ENCODE measurements around the gene PTPN2. TPM values are rescaled to one million over a fixed set of nuclear protein-coding genes. Genes with fewer than 3 reads are reported as not detected.

Gene PTPN2
- total and polyA plus RNA-seq, 2 of the 4 experiments (the other 2 are of a cell fraction): 13.2 to 30.6 TPM

- H4K5ac ChIP-seq (ENCODE audit: low read depth, low read length): no peak overlapping the region
- no peak overlapping the region for H4K8ac ChIP-seq (ENCODE audit: low read depth in 2 of 2, low read length in 2 of 2)
- H3K27me3 ChIP-seq (ENCODE audit: control insufficient read depth, insufficient read depth, low read length): no peaks in the 10 kb centered on the region
- ChIA-PET POLR2A (ENCODE audit: unreplicated experiment) (no interaction called here), CTCF (no interaction called here)
- H2BK15ac ChIP-seq (ENCODE audit: low read depth, low read length): no peak overlapping the region
- no peak for TF ChIP-seq RFX5 (IDR thresholded peaks at IDR 0.05; ENCODE audit: low read depth, low read length)
- TF ChIP-seq CEBPB (IDR thresholded peaks at IDR 0.05; ENCODE audit: low read depth, low read length): no peak
- TF ChIP-seq USF2 (IDR thresholded peaks at IDR 0.05; ENCODE audit: low read depth, low read length): no peak
- no peak for TF ChIP-seq ELK1 (IDR thresholded peaks at IDR 0.05; ENCODE audit: borderline replicate concordance, low read depth, low read length)
- TF ChIP-seq FOS (IDR thresholded peaks at IDR 0.05; ENCODE audit: low read depth, low read length): no peak
- TF ChIP-seq RAD21 (IDR thresholded peaks at IDR 0.05; ENCODE audit: low read length): no peak
- no peak for TF ChIP-seq POLR2A (IDR thresholded peaks at IDR 0.05; ENCODE audit: low read depth, low read length)
- TF ChIP-seq CTCF (conservative IDR thresholded peaks at IDR 0.05; ENCODE audit: low read depth, low read length): no peak
- TF ChIP-seq BHLHE40 (IDR thresholded peaks at IDR 0.05; ENCODE audit: low read depth, low read length): no peak
- no peak for TF ChIP-seq SMC3 (IDR thresholded peaks at IDR 0.05; ENCODE audit: low read depth, low read length)
- no peak for TF ChIP-seq MAZ (IDR thresholded peaks at IDR 0.05; ENCODE audit: borderline replicate concordance, low read depth, low read length)
- TF ChIP-seq MXI1 (IDR thresholded peaks at IDR 0.05; ENCODE audit: borderline replicate concordance, low read depth, low read length): no peak
- TF ChIP-seq CHD1 (IDR thresholded peaks at IDR 0.05; ENCODE audit: low read depth, low read length): no peak
- TF ChIP-seq NFE2L2 (IDR thresholded peaks at IDR 0.05; ENCODE audit: low read depth, low read length): no peak
- no peak for TF ChIP-seq RCOR1 (IDR thresholded peaks at IDR 0.05; ENCODE audit: insufficient replicate concordance, low read length)
- TF ChIP-seq MAFK (IDR thresholded peaks at IDR 0.05; ENCODE audit: low read depth, low read length): no peak
- no peak overlapping the region for H3K4ac ChIP-seq (ENCODE audit: low read depth, low read length)
- peak overlapping the region; percentile 5 for H2AFZ ChIP-seq (replicated peaks; ENCODE audit: low read length, poor library complexity)
- no peaks in the 10 kb centered on the region for H3K9me1 ChIP-seq (ENCODE audit: insufficient read depth, low read length)
- no peak overlapping the region for H2BK120ac ChIP-seq (ENCODE audit: low read depth, low read length)
- in situ Hi-C loops (cut with MboI; ENCODE audit: low sequenced_read_pairs) (no loop called here), dilution Hi-C loops (cut with HindIII; ENCODE audit: low sequenced_read_pairs, unreplicated experiment) (loop anchor here (25.0 kb wide), 1 partner anchor 340 kb away; no protein-coding TSS in a partner anchor), intact Hi-C loops (cut with micrococcal nuclease) (no loop called here)
- ATAC-seq (ENCODE audit: low read depth): no peak
- no peak overlapping the region for H3K23ac ChIP-seq (ENCODE audit: low read depth, low read length)
- no peaks in the 10 kb centered on the region for H3K79me1 ChIP-seq (ENCODE audit: low read depth in 1 of 2, low read length in 2 of 2)
- no peak overlapping the region for H3K14ac ChIP-seq (replicated peaks; ENCODE audit: low read depth, low read length)
- no peak overlapping the region for H3K4me2 ChIP-seq (ENCODE audit: low read depth, low read length)
- H3K56ac ChIP-seq (ENCODE audit: extremely low read depth, insufficient read depth, low read length): no peak overlapping the region
- H2BK20ac ChIP-seq (ENCODE audit: low read depth, low read length): no peak overlapping the region
- H3K36me3 ChIP-seq (ENCODE audit: control insufficient read depth, insufficient read depth, low read length): no peaks in the 10 kb centered on the region
- H3K4me3 ChIP-seq (ENCODE audit: insufficient read depth, low read depth, low read length): no peak overlapping the region
- no TSS peak for BruUV-seq (replicated peaks)
- H3K9me3 ChIP-seq (ENCODE audit: control insufficient read depth, insufficient read depth, low read length): no peaks in the 10 kb centered on the region
- DNase-seq: no peak
- H2AK9ac ChIP-seq (replicated peaks; ENCODE audit: low read depth, low read length, poor library complexity): no peak overlapping the region
- no peak overlapping the region for H3K18ac ChIP-seq (ENCODE audit: low read depth, low read length)
- no peak overlapping the region for H3K9ac ChIP-seq (ENCODE audit: low read depth, low read length)
- H4K20me1 ChIP-seq (ENCODE audit: insufficient read depth, low read length): no peaks in the 10 kb centered on the region
- H3K4me1 ChIP-seq (ENCODE audit: control insufficient read depth, insufficient read depth, low read length): no peaks in the 10 kb centered on the region
- no peak overlapping the region for H2BK5ac ChIP-seq (ENCODE audit: low read depth, low read length, poor library complexity, severe bottlenecking)
- H4K91ac ChIP-seq (ENCODE audit: insufficient read depth, low read depth, low read length): no peak overlapping the region
- no peak overlapping the region for H2AK5ac ChIP-seq (ENCODE audit: low read depth, low read length)
- WGBS, 2 experiments (ENCODE audit: extremely low coverage in 2 of 2, insufficient read length in 1 of 2): 84% methylated on average over 26 of the region's 54 CpGs; no CpG with 5 or more reads in 1 of the 2 experiments
- H3K27ac ChIP-seq (ENCODE audit: insufficient read depth, low read length): no peak overlapping the region
These were observed 107.1 kb downstream of the PTPN2 start for GRCh38 chr18:12776821-12777471.
